ENCODE data around the gene RAD52.

- TF ChIP-seq CTCF (IDR thresholded peaks at IDR 0.05) = no peak
- no peak for TF ChIP-seq EP300 (IDR thresholded peaks at IDR 0.05)
Measured at GRCh38 chr12:943051-943450, 6.4 kb downstream of the RAD52 start.
